UCSD-AML1 (cell line): ENCODE measurements around the gene MYADML2.

Experiments
- DNase-seq: peaks from one replicate; lab custom pipeline; 2025; ENCODE audit not compliant: unreplicated experiment; lab: John Stamatoyannopoulos, UW

Gene MYADML2

GRCh38 chr17:81940538-81941483, 6.2 kb downstream of the MYADML2 start:
- no peak for DNase-seq

GRCh38 chr17:81939881-81940385, 7.1 kb downstream of the MYADML2 start:
- DNase-seq: no peak

GRCh38 chr17:81939218-81939617, 7.8 kb downstream of the MYADML2 start:
- peak; percentile 34 for DNase-seq

GRCh38 chr17:81935709-81936084, 11.3 kb downstream of the MYADML2 start:
- DNase-seq: no peak

GRCh38 chr17:81934850-81935708, 12.0 kb downstream of the MYADML2 start:
- DNase-seq: no peak

GRCh38 chr17:81934098-81934757, 12.8 kb downstream of the MYADML2 start:
- no peak for DNase-seq

- no peak for DNase-seq
These were observed 13.8 kb downstream of the MYADML2 start for GRCh38 chr17:81933178-81933699.

GRCh38 chr17:81932333-81932983, 14.6 kb downstream of the MYADML2 start:
- DNase-seq: no peak

- DNase-seq: no peak
These were observed 15.3 kb downstream of the MYADML2 start for GRCh38 chr17:81931557-81932332.

GRCh38 chr17:81931189-81931556, 15.9 kb downstream of the MYADML2 start:
- DNase-seq: no peak

GRCh38 chr17:81930142-81931125, 16.6 kb downstream of the MYADML2 start:
- DNase-seq: no peak

GRCh38 chr17:81929253-81930141, 17.5 kb downstream of the MYADML2 start:
- DNase-seq: no peak

GRCh38 chr17:81928544-81929252, 18.3 kb downstream of the MYADML2 start:
- no peak for DNase-seq

GRCh38 chr17:81927653-81928543, 19.1 kb downstream of the MYADML2 start, which contains the start of gene MAFG:
Gene MAFG (minus strand): TSS chr17:81927735. CDS start chr17:81923185, 4,550 bp downstream.
- DNase-seq: peak; percentile 94

GRCh38 chr17:81927152-81927652, 19.8 kb downstream of the MYADML2 start:
- no peak for DNase-seq
